WTC11 (cell line): ENCODE measurements around the gene SORL1. TPM values are rescaled to one million over a fixed set of nuclear protein-coding genes. Genes with fewer than 3 reads are reported as not detected.

Experiments
- ATAC-seq: fragments of 200-7000 bp; cut with Tn5 transposase; 2 replicates; pipeline ENCODE4 v1.10.0; 2021; ENCODE audit warnings: mild to moderate bottlenecking, moderate library complexity
- CTCF ChIA-PET: fragments of 300-600 bp; sonication (Branson Sonifier 250); formaldehyde crosslinking; loops from one replicate; lab custom pipeline; 2021; ENCODE audit warnings: antibody characterized with exemption; lab: Charles Lee
- POLR2A ChIA-PET: fragments of 350-600 bp; sonication (Branson Sonifier 250); formaldehyde crosslinking; loops from one replicate; lab custom pipeline; 2021; ENCODE audit warnings: antibody characterized with exemption; lab: Charles Lee
- DNase-seq: peaks from one replicate; pipeline ENCODE4 v3.0.0; 2021; ENCODE audit warnings: low spot score
- H3K27ac Mint-ChIP-seq: 2 replicates; pipeline ENCODE4 v1.8.0; 2021; ENCODE audit warnings: mixed read lengths
- H3K27me3 Mint-ChIP-seq: 2 replicates; pipeline ENCODE4 v1.8.0; 2021; ENCODE audit warnings: low read depth, mild to moderate bottlenecking, moderate library complexity, mixed read lengths
- H3K36me3 Mint-ChIP-seq: 2 replicates; pipeline ENCODE4 v1.8.0; 2021; ENCODE audit warnings: mixed read lengths
- H3K4me1 Mint-ChIP-seq: 2 replicates; pipeline ENCODE4 v1.8.0; 2022; ENCODE audit warnings: mixed read lengths
- H3K4me3 Mint-ChIP-seq: 2 replicates; pipeline ENCODE4 v1.8.0; 2021; ENCODE audit warnings: mild to moderate bottlenecking, moderate library complexity, mixed read lengths
- H3K9me3 Mint-ChIP-seq: 2 replicates; pipeline ENCODE4 v1.8.0; 2021; ENCODE audit warnings: mixed read lengths
- ATF6 ChIP-seq: sonication (generic); formaldehyde crosslinking; IDR thresholded peaks from 2 replicates; pipeline ENCODE4 v1.8.1; 2023; ENCODE audit warnings: mild to moderate bottlenecking, missing genetic modification reagents
- CDX4 ChIP-seq: fragments of 250-450 bp; sonication (Bioruptor Pico); IDR thresholded peaks from 2 replicates; pipeline ENCODE4 v1.9.0; 2021; ENCODE audit warnings: moderate library complexity, mild to moderate bottlenecking, inconsistent platforms, borderline replicate concordance
- CTCF ChIP-seq: fragments of 200-600 bp; IDR thresholded peaks from 2 replicates; pipeline ENCODE4 v1.8.0; 2022; ENCODE audit warnings: antibody characterized with exemption
- E2F1 ChIP-seq: sonication (generic); formaldehyde crosslinking; IDR thresholded peaks from 2 replicates; pipeline ENCODE4 v1.8.0; 2022; ENCODE audit warnings: mild to moderate bottlenecking, missing genetic modification reagents
- EMX1 ChIP-seq: fragments of 250-450 bp; sonication (Bioruptor Pico); IDR thresholded peaks from 2 replicates; pipeline ENCODE4 v1.8.0; 2021; ENCODE audit warnings: mild to moderate bottlenecking
- JAZF1 ChIP-seq: fragments of 250-450 bp; sonication (Bioruptor Pico); IDR thresholded peaks from 2 replicates; pipeline ENCODE4 v1.9.0; 2021; ENCODE audit warnings: moderate library complexity, mild to moderate bottlenecking, inconsistent platforms
- MAX ChIP-seq: sonication (generic); formaldehyde crosslinking; IDR thresholded peaks from 2 replicates; pipeline ENCODE4 v1.8.0; 2022; ENCODE audit warnings: mild to moderate bottlenecking, missing genetic modification reagents
- MLX ChIP-seq: sonication (generic); formaldehyde crosslinking; IDR thresholded peaks from 2 replicates; pipeline ENCODE4 v1.8.1; 2023; ENCODE audit warnings: mild to moderate bottlenecking, missing genetic modification reagents, moderate library complexity
- MYBL2 ChIP-seq: sonication (generic); formaldehyde crosslinking; IDR thresholded peaks from 2 replicates; pipeline ENCODE4 v1.8.1; 2023; ENCODE audit warnings: mild to moderate bottlenecking, moderate library complexity, missing genetic modification reagents
- NR2C2 ChIP-seq: sonication (generic); formaldehyde crosslinking; IDR thresholded peaks from 2 replicates; pipeline ENCODE4 v1.8.0; 2022; ENCODE audit warnings: mild to moderate bottlenecking, missing genetic modification reagents
- NR3C1 ChIP-seq: sonication (generic); formaldehyde crosslinking; conservative IDR thresholded peaks from 2 replicates; pipeline ENCODE4 v1.8.1; 2023; ENCODE audit warnings: low read depth, mild to moderate bottlenecking, missing genetic modification reagents
- TEAD1 ChIP-seq: sonication (generic); formaldehyde crosslinking; IDR thresholded peaks from 2 replicates; pipeline ENCODE4 v1.8.0; 2022; ENCODE audit warnings: mild to moderate bottlenecking, missing genetic modification reagents
- TP53 ChIP-seq: sonication (generic); formaldehyde crosslinking; IDR thresholded peaks from 2 replicates; pipeline ENCODE4 v1.8.1; 2023; ENCODE audit warnings: mild to moderate bottlenecking, missing genetic modification reagents
- ZNF512 ChIP-seq: sonication (generic); formaldehyde crosslinking; IDR thresholded peaks from 2 replicates; pipeline ENCODE4 v1.8.1; 2022; ENCODE audit warnings: missing genetic modification reagents, borderline replicate concordance
- ZSCAN18 ChIP-seq: fragments of 250-450 bp; sonication (Bioruptor Pico); IDR thresholded peaks from 2 replicates; pipeline ENCODE4 v2.1.2; 2022; ENCODE audit warnings: mild to moderate bottlenecking, moderate library complexity
- total RNA-seq: library from RNA; stranded (reverse); gene quantifications from 3 replicates; pipeline ENCODE4 v1.2.3, GENCODE V29; 2021

The SORL1 gene
- total RNA-seq, 1 experiment from 2014 or later = 87.1 TPM

GRCh38 chr11:121551463-121551862, 99.3 kb downstream of the SORL1 start (continued):
- TF ChIP-seq ZSCAN18 (CRISPR knock-in tag) (no peak), EMX1 (no peak), CDX4 (no peak), MYBL2 (CRISPR knock-in tag) (no peak), NR3C1 (CRISPR knock-in tag) (no peak), ATF6 (no peak)
- TF ChIP-seq, all 79 proteins: peak for 0

GRCh38 chr11:121552154-121552553, 100.0 kb downstream of the SORL1 start:
- Mint-ChIP-seq H3K4me1 (no peaks in the 10 kb centered on the region), H3K9me3 (no peaks in the 10 kb centered on the region), H3K36me3 (peaks cover 49% of the 10 kb centered on the region), H3K4me3 (no peak overlapping the region), H3K27me3 (no peaks in the 10 kb centered on the region), H3K27ac (no peak overlapping the region)
- ATAC-seq (no peak), DNase-seq (no peak)
- no peak for TF ChIP-seq MAX (CRISPR knock-in tag)
- TF ChIP-seq NR2C2 (CRISPR knock-in tag) = no peak
- no peak for TF ChIP-seq CTCF
- CTCF ChIA-PET = no interaction called here
- POLR2A ChIA-PET = no interaction called here

GRCh38 chr11:121552644-121553043, 100.5 kb downstream of the SORL1 start:
- no peak for DNase-seq
- H3K4me3 Mint-ChIP-seq = no peak overlapping the region
- no peak for ATAC-seq
- no peak for TF ChIP-seq TEAD1
- no peak for TF ChIP-seq JAZF1 (CRISPR knock-in tag)
- TF ChIP-seq MLX (CRISPR knock-in tag) = no peak
- no peak for TF ChIP-seq TP53 (CRISPR knock-in tag)
- no peaks in the 10 kb centered on the region for H3K27me3 Mint-ChIP-seq
- H3K4me1 Mint-ChIP-seq = no peaks in the 10 kb centered on the region
- ChIA-PET POLR2A (no interaction called here), CTCF (no interaction called here)
- H3K27ac Mint-ChIP-seq = no peak overlapping the region
- no peaks in the 10 kb centered on the region for H3K9me3 Mint-ChIP-seq
- H3K36me3 Mint-ChIP-seq = peaks cover 50% of the 10 kb centered on the region

GRCh38 chr11:121553389-121553788, 101.3 kb downstream of the SORL1 start:
- Mint-ChIP-seq H3K36me3 (peaks cover 51% of the 10 kb centered on the region), H3K4me3 (no peak overlapping the region), H3K27me3 (no peaks in the 10 kb centered on the region), H3K4me1 (no peaks in the 10 kb centered on the region), H3K9me3 (no peaks in the 10 kb centered on the region), H3K27ac (no peak overlapping the region)
- POLR2A ChIA-PET = no interaction called here
- no peak for TF ChIP-seq E2F1
- TF ChIP-seq ZNF512 (CRISPR knock-in tag) = no peak
- CTCF ChIA-PET = no interaction called here
- DNase-seq (no peak), ATAC-seq (no peak)
